DOHH2 (cell line): ENCODE measurements around the gene ANKRD36C.
"Not testable (repeated sequence)": the region's sequence is repeated elsewhere in the genome, so short reads cannot be mapped to it uniquely, and the experiment has no call there.

Source experiments
- EZH2phosphoT487 ChIP-seq: fragments of 200-600 bp; sonication (generic); IDR thresholded peaks from 2 replicates; pipeline ENCODE4 v1.6.1; 2017; ENCODE audit warnings: borderline replicate concordance, mild to moderate bottlenecking, antibody characterized with exemption, low read length, moderate library complexity, mixed read lengths
- TF ChIP-seq, protein P1 (sequence below): fragments of 200-600 bp; sonication (generic); IDR thresholded peaks from one replicate; pipeline ENCODE4 v1.5.1; 2014; ENCODE audit warnings: antibody characterized with exemption, mild to moderate bottlenecking, low read depth, low read length; ENCODE audit not compliant: poor library complexity, severe bottlenecking

- TF ChIP-seq, protein P1, sequence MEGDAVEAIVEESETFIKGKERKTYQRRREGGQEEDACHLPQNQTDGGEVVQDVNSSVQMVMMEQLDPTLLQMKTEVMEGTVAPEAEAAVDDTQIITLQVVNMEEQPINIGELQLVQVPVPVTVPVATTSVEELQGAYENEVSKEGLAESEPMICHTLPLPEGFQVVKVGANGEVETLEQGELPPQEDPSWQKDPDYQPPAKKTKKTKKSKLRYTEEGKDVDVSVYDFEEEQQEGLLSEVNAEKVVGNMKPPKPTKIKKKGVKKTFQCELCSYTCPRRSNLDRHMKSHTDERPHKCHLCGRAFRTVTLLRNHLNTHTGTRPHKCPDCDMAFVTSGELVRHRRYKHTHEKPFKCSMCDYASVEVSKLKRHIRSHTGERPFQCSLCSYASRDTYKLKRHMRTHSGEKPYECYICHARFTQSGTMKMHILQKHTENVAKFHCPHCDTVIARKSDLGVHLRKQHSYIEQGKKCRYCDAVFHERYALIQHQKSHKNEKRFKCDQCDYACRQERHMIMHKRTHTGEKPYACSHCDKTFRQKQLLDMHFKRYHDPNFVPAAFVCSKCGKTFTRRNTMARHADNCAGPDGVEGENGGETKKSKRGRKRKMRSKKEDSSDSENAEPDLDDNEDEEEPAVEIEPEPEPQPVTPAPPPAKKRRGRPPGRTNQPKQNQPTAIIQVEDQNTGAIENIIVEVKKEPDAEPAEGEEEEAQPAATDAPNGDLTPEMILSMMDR, result not testable (repeated sequence)
- not testable (repeated sequence) for TF ChIP-seq EZH2phosphoT487
These were observed 43.2 kb upstream of the ANKRD36C start, which contains the start of gene GPAT2 for GRCh38 chr2:96034792-96035191.
